Measurements from ENCODE around the gene ZNF808.
A peak's percentile ranks its signal among the peaks of the same experiment; 100 is the strongest.
"Not testable (repeated sequence)": the region's sequence is repeated elsewhere in the genome, so short reads cannot be mapped to it uniquely, and the experiment has no call there.

The ZNF808 gene

GRCh38 chr19:52536448-52536800, 9.0 kb downstream of the ZNF808 start:
- peak; percentile 11 for DNase-seq

- DNase-seq: not testable (repeated sequence)
Measured at GRCh38 chr19:52538815-52539214, 11.3 kb downstream of the ZNF808 start.

- DNase-seq: not testable (repeated sequence)
Measured at GRCh38 chr19:52541176-52541575, 13.7 kb downstream of the ZNF808 start.

- no peak for DNase-seq
Measured at GRCh38 chr19:52541608-52542007, 14.1 kb downstream of the ZNF808 start.

GRCh38 chr19:52542541-52542940, 15.1 kb downstream of the ZNF808 start:
- not testable (repeated sequence) for DNase-seq

- DNase-seq: peak; percentile 3
Measured at GRCh38 chr19:52542984-52543664, 15.7 kb downstream of the ZNF808 start.

- no peak for DNase-seq
Measured at GRCh38 chr19:52554216-52554971, 26.9 kb downstream of the ZNF808 start.

GRCh38 chr19:52557231-52557995, 29.9 kb downstream of the ZNF808 start:
- no peak for DNase-seq

- not testable (repeated sequence) for DNase-seq
Measured at GRCh38 chr19:52558732-52559445, 31.4 kb downstream of the ZNF808 start.

GRCh38 chr19:52561611-52562010, 34.1 kb downstream of the ZNF808 start:
- DNase-seq: not testable (repeated sequence)

GRCh38 chr19:52566121-52566520, 38.7 kb downstream of the ZNF808 start:
- no peak for DNase-seq

GRCh38 chr19:52566588-52566987, 39.1 kb downstream of the ZNF808 start:
- peak; percentile 59 for DNase-seq

GRCh38 chr19:52567921-52568320, 40.5 kb downstream of the ZNF808 start:
- no peak for DNase-seq

GRCh38 chr19:52569638-52569999, 42.2 kb downstream of the ZNF808 start:
- DNase-seq: not testable (repeated sequence)

- peak; percentile 92 for DNase-seq
Measured at GRCh38 chr19:52570000-52570861, 42.8 kb downstream of the ZNF808 start, which contains the start of gene ZNF701. TSS of gene ZNF701 (plus strand) at chr19:52570287. CDS start at chr19:52574148, 3,861 bp downstream.

GRCh38 chr19:52584736-52585440, 57.4 kb downstream of the ZNF808 start:
- no peak for DNase-seq

- no peak for DNase-seq
Measured at GRCh38 chr19:52585604-52586003, 58.1 kb downstream of the ZNF808 start.

GRCh38 chr19:52590728-52591127, 63.3 kb downstream of the ZNF808 start:
- DNase-seq: no peak

- DNase-seq: no peak
Measured at GRCh38 chr19:52592301-52592700, 64.8 kb downstream of the ZNF808 start.

GRCh38 chr19:52593441-52593840, 66.0 kb downstream of the ZNF808 start:
- not testable (repeated sequence) for DNase-seq

GRCh38 chr19:52599241-52599640, 71.8 kb downstream of the ZNF808 start:
- no peak for DNase-seq

Data from fibroblast of skin of right biceps (primary cell).